Prostate gland (tissue), 2 donors: ENCODE measurements around the gene CTAGE8.
"Not testable (repeated sequence)": the region's sequence is repeated elsewhere in the genome, so short reads cannot be mapped to it uniquely, and the experiment has no call there.

Experiments
- POLR2A ChIP-seq: fragments of 450-650 bp; IDR thresholded peaks from one replicate; pipeline ENCODE4 v1.6.1; 2016; ENCODE audit warnings: antibody characterized with exemption, mild to moderate bottlenecking
- POLR2AphosphoS5 ChIP-seq: sonication (generic); formaldehyde crosslinking; IDR thresholded peaks from one replicate; pipeline ENCODE4 v1.6.1; 2017; ENCODE audit warnings: antibody characterized with exemption
- TF ChIP-seq, protein P1 (sequence below), 4 experiments: fragments of 200-600 bp in 2 of 4; fragments of 450-650 bp in 2 of 4; sonication (generic) in 2 of 4; IDR thresholded peaks; 1 replicate in 3 of 4; 2 replicates in 1 of 4; pipeline ENCODE4 v1.5.1; 2016 to 2019; ENCODE audit warnings: antibody characterized with exemption in 4 of 4, mild to moderate bottlenecking in 2 of 4, moderate library complexity in 2 of 4

DNA sequence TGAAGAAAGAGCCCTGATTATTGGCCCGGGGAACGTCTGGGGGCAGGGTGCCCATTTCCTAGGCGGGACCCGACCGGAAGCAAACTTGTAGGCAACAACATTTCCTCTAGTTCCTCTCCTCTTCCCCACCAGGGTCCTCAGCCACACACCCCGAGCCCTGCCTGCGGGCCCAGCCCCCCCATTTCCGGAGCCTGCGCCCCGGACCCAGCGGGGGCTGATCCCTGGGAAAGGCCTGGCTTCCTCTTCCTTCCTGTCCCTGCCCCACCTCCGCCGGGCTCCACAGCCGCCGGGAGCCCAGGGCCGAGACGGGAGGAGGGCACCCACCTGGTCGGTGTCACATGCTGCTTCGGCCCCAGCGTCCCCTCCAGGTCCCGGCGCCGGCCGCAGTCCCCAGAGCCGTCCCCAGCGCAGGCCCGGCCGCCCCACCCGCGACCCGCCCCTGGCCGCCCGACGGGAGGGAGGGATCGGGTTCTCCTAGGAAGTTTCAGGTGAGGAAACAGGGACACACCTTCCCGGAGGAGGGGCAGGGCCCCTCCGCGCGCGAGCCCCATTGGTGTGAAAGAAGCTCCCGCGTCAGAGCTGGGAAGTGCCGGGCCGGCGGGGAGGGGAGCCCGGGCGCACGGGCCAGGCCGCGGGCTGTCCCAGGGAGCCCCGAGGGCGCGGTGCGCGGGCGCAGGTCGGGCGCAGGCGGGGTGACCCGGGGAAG is 24.9 kb upstream of the CTAGE8 start:
- TF ChIP-seq, protein P1, sequence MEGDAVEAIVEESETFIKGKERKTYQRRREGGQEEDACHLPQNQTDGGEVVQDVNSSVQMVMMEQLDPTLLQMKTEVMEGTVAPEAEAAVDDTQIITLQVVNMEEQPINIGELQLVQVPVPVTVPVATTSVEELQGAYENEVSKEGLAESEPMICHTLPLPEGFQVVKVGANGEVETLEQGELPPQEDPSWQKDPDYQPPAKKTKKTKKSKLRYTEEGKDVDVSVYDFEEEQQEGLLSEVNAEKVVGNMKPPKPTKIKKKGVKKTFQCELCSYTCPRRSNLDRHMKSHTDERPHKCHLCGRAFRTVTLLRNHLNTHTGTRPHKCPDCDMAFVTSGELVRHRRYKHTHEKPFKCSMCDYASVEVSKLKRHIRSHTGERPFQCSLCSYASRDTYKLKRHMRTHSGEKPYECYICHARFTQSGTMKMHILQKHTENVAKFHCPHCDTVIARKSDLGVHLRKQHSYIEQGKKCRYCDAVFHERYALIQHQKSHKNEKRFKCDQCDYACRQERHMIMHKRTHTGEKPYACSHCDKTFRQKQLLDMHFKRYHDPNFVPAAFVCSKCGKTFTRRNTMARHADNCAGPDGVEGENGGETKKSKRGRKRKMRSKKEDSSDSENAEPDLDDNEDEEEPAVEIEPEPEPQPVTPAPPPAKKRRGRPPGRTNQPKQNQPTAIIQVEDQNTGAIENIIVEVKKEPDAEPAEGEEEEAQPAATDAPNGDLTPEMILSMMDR (IDR thresholded peaks at IDR 0.05), result not testable (repeated sequence)
- not testable (repeated sequence) for TF ChIP-seq POLR2A, POLR2AphosphoS5
